NK-92 (cell line): ENCODE data around the gene TAS2R38.
"Not testable (repeated sequence)": the region's sequence is repeated elsewhere in the genome, so short reads cannot be mapped to it uniquely, and the experiment has no call there.

Experiments
- DNase-seq: peaks from one replicate; lab custom pipeline; 2025; ENCODE audit not compliant: unreplicated experiment; lab: John Stamatoyannopoulos, UW

Gene TAS2R38

DNA sequence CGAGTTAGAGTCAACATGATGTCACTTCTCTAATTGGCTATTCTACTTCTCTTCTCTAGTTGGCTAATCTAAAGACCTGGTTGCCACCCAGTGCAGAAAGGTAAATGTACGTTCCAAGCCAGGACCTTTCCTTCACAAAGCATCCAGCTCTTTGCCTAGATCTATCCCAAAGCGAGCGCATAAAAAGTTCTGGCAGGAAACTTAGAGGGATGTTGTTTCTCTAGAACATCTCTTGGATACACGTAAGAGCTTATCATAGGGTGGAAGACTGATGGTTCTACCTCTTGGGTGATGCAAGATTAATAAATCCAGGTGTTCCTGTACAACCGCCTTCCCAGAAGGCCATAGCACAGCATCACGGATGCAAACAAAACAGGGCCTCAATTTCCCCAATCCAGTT, at the start of gene TAS2R38:
Gene TAS2R38, minus strand, starts transcription at position 101 of the 400 bp plus-strand sequence. Its CDS starts 84 bp downstream, at position 17.
- no peak for DNase-seq

DNA sequence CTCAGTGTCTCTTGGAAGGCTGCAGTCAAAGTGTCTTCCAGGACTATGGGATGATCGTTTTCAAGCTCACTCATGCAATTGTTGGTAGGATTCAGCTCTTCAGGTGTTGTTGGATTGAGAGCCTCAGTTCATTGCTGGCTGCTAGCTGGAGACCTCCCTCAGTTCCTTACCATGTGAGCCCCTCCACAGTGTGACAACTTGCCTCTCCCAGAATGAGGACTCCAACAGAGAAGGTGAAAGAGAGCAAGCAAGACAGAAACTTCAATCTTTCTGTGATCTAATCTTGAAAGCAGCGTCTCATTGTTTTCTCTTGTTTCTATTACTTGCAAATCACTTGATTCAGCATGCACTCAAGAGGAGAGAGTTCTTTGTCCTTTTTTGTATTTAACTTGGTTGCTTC, 44.6 kb upstream of the TAS2R38 start:
- no peak for DNase-seq

DNA sequence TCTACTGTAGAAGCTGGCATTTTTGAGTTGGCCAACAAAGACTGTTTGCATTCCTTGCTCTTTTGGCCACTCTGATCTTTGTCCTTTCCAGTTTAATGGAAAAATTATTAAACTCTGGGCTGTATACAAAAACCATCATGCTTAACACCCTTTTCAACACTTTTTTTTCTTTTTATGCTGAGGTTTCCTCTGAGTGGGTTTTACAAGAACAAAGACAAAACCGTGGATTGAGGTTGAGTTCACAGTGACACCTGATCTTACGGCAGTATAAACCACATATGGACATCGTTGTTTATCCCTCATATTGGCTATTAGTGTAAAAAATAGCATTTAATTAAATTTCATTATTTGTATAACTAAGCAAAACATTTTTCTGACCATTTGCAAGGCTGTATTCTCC, 43.9 kb upstream of the TAS2R38 start:
- no peak for DNase-seq

DNA sequence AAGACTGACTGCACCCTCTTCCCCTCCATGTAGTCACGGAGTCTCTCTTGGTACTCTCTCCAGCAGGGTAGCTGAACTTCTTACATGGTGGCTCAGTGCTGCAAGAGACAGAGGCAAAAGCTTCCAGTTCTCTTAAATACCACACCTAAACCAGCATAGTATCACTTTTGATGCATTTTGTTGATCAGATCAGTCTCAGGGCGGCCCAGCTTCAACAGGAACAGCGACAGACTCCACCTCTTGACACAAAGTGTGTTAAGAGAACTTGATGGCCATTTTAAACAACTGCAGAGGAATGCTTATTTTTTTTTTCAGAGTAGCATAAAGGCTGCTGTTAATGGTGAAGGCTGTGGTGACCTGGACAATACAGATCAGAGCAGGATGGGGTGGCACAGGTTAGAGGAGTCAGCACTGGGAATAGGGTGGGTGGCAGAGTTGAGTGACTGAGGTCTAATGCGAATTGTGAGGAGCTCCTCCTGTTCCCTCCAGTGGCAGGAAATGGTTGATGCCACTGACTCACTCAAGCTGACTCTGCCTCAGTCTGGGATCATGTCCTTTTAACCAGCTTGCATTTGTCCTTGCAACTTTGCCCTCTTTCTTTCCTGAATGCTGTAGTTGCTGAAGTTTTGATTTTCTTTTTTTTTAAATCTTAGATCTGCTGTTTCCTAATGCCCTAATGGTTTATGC, 39.4 kb upstream of the TAS2R38 start:
- DNase-seq = no peak

DNA sequence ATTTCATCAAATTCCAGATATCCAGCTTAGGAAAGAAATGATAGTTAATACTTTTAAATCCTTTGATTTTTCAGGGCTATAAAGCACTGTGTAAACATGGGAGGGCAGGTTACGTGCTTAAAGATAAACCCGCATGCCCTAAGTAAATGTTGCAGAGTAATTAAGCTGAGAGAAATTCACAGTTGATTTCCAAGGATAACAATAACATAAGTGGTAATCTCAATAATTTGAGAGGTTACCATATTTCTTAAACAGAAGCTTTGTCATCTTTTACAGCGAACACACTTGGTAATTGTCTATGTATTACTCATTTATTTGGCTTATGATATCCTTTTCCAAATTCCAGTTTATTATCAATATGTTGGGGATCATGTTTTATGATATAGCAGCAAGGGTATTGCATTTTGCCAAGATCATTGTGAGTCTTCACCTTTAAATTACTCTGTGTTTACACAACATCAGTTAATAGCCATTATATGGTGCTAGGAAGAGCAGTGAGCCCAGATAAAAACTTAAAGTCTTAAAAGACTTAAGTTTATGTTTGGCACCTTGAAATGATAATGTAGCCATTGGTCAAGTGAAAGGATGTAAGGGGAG, 37.5 kb upstream of the TAS2R38 start:
- no peak for DNase-seq

DNA sequence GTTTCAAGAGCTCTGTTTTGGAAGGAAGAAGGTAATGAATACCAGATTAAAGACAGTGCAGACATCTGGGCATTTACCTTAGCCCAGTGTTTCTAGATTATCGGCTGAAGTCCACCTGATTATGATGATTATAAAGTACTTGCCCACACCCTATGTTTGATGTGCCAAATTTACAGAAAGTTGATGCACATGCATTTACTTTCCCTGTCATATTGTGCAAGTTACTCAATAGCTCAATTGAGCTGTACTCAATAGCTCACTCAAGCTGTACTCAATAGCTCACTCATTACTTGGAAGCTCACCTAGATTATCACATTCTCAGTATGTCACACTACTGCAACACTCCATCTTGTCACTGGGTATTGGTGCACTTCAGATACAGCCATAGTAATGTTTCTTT, 35.6 kb upstream of the TAS2R38 start:
- no peak for DNase-seq

DNA sequence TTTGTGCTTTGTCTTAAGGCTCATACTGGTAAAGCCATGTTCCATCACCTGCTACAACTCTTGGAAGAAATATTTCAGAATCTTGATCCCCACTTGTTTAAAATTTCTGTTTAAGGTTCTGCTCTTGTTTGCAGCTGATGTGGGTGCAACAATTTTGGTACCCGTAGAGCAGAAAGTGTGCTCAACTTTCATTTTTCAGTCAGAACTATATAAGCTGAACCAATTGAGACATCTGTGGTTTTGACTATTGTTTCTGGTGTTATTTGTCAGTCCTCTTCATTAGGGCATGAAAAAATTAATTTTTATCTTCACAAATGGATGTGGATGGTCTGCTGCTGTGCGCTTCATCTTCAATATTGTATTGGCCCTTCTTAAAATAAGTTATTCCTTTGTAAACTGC, 33.0 kb upstream of the TAS2R38 start:
- no peak for DNase-seq

DNA sequence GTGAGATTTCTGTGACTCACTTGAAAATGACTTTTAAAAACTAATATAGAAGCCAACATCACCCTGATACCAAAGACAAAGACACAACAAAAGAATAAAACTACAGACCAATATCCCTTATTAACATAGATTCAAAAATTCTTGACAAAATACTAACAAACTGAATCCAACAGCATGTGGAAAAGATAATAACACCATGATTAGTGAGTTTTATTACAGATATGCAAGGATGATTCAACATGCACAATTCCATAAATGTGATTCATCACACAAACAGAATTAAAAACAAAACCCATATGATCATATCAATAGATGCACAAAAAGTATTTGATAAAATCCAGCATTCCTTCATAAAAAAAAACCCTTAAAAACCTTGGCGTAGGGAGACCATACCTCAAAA, 28.6 kb upstream of the TAS2R38 start:
- no peak for DNase-seq

DNA sequence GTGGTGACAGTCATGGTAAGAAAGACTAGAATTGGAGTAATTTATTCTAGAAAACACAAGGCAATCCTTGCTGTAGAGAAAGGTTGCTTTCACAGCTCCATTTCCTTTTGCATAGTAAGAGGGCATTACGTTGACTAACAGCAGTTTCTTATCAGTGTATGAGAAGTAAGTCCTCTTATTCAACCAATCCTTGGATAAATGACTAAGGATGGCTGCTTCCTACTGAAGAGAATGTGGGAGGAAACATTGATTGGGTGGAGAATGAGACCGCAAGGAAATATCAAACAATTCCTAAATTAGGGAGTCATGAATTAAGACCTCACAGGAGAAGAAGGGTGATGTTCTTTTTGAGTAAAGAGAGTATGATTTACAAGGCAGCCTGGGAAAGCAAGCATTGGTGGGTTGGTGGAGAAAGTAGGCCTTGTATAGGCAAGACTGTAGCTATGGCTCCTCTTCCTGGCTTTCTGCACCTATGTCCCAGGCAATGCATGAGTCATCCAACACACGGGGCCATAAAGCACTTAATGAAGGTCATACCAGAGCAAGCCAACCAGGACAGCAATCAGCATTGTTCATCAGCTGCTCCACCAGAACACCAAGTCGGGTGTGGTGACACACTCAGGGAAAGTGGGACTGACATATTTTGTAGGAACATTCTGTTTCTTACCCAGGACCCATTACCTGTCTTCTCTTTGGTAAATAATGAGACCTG, 27.7 kb upstream of the TAS2R38 start:
- no peak for DNase-seq

DNA sequence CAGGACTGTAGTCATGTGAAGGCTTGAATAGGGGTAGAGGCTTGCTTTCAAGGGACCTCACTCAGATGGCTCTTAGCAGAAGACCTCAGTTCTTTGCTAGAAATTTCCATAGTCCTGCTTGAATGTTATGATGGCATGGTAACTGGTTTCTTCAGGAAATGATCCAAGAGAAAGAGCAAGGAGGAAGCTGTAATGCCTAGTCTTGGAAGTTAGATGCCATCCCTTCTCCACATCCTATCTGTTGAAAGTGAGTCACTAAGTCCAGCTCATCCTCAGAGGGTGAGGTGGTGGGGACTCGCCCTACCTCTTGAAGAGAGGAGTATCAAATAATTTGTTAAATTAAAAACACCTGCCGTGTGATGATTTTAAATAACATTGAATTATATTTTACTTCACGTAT, 26.7 kb upstream of the TAS2R38 start:
- DNase-seq = no peak

DNA sequence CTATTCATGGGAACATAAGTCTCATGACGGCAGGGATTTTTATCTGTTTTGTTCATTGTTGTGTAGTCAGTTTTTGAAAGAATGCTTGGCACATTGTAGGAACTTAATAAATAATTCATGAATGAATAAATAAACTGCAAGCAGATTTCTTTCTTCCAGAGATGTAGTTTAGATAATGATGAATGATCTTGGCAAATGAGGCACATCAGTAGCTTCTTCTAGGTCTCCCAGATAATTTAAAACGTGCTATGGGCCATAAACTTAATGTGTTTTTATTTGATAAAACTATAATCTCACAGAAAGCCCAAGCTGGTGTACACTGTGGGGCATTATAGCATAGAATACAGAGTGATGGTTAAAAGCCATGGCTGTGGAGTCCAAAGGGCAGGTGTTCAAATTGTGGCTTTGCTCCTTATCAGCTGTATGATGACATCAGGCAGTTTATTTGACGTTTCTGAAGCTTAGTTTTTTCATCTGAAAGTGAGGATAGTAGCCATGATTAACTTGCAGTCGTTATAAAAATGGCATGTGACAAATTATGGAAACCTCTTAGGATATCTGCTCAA, 25.6 kb upstream of the TAS2R38 start:
- no peak for DNase-seq

DNA sequence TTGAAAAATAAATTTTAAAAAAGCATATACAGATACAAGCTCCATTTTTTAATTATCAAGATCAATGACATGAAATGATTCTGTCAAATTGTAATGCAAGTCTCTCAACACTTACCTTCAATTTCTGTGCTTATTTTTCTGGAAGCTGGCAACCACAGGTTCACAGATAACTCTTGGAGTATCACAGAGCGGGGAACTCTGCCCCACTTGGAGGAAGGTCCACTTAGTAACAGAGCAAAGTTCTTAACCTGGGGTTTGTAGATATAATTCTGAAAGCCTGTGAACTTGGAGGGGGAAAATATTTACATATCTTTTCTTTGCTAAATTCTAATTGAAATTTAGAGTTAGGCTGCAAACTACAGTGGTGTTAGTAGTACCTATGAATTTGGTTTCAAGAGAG, 19.8 kb upstream of the TAS2R38 start:
- DNase-seq = no peak

DNA sequence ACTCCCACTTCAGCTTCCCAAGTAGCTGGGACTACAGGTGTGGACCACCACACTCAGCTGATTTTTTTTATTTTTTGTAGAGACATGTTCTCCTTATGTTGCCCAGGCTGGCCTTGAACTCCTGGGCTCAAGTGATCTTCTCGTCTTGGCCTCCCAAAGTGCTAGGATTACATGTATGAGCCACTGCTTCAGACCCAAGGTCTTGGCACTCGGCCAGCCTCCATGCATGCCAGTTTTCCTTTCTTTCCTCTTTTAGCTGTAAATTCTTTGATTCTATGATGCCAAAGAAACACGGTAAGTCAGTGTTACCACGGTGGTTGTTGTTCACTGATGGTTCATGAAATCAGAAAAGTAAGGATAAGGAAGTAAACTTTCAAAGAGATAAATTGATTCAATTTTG, 19.1 kb upstream of the TAS2R38 start:
- DNase-seq = no peak

DNA sequence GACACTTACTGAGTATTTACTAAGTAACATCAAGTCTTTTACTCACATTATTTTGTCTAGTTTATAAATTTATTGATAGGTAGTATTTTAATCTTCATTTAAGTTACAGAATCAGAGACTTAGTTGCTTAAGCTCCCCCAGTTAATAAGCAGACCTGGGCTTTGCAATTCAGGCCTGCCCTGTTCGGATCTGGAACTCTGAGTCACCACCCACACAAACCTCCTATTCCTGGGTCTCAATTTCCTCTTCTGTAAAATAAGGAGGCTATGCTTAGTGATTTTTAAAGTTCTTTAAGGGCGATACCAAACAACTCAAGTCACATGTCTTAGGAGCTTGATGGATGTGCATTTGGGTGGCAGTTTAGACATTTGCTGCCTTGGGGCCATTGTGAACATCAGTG, 18.6 kb upstream of the TAS2R38 start:
- DNase-seq = no peak

DNA sequence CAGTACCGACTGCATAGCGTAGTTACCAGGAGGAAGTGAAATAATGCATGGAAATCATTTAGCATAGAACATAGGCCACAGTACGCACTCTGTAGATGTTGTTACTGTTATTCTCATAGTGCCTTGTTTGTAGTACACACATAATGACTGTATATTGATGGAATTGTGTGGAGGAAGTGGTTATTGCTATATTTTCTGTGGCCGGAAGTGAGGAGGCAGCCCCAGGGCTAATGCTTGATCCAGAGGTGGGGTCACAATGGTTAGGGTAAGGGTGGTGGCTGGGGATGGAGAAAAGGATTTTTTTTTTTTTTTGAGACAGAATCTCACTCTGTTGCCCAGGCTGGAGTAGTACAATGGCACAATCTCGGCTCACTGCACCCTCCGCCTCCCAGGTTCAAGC, 17.6 kb upstream of the TAS2R38 start:
- no peak for DNase-seq

DNA sequence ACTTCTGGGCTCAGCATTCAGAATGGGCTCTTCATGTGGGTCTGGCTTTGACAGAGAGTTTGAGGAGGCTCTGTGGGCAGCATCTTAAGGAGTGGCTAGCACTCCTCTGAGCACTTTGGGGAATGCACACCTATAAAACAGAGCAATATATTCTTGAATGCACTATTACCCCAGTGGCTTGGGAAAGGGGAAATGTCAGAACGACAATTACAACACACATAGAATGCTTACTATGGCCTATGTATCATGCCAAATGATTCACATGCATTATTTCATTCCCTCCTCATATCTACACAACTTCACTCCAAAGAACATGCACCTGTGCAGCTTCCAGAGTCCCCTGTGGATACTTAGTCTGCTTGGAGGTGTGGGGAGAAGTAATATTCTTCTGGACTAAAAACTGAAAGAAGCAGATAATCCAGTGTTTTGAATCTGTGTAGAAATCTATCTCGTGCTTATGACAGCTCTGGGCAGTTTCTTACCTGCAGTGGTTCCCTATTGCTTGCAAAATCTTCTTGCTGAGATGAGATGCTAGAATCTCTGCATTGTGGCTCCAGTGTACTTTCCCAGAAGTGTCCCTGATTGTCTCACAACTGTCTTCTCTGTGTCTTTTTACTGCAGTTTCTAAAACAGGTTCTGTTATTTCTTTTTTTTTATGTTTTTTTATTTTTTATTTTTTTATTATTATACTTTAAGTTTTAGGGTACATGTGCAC, 16.6 kb upstream of the TAS2R38 start:
- DNase-seq = no peak

DNA sequence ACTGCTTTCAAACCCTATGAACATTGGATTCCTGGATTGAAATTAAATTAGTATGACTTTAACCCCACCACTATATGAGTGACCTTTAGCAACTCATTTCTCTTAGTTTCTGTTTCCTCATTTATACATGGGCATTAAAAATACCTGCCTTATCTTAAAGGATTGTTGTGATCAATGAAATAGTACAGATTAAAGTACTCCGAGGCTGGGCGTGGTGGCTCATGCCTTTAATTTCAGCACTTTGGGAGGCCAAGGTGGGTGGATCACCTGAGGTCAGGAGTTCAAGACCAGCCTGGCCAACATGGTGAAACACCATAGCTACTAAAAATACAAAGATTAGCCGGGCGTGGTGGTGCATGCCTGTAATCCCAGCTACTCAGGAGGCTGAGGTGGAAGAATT, 14.2 kb upstream of the TAS2R38 start:
- DNase-seq = not testable (repeated sequence)

DNA sequence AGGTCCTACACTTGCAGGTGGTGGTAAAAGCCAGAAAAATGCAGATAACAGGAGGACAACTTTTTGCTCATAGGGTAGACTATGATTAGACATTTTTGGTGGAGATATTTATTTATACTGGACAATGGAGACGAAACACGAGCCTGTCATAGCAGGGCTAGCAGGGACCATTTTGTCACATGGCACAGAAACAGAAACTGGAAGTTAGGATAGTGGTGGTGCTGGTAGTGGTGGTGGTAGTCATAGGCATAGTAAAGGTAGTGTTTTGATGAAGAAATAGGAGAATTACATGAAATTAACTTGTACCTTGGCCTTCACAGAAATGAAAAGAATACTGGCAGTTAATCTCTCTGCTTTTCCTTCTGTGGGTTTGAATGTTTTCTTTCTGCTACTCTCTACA, 13.3 kb upstream of the TAS2R38 start:
- DNase-seq = no peak

DNA sequence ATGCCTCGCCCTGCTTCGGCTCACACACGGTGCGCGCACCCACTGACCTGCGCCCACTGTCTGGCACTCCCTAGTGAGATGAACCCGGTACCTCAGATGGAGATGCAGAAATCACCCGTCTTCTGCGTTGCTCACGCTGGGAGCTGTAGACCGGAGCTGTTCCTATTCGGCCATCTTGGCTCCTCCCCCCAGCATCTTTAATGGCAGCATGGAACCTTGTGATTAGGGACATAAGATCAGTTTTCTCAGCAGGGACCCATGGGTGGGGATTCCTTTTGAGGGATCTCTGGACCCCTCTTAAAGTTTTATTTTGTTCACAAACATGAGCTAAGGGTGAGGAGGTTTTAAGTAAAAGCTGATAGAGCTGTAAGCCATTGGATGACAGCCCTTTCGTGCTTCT, 12.4 kb upstream of the TAS2R38 start:
- DNase-seq = not testable (repeated sequence)

DNA sequence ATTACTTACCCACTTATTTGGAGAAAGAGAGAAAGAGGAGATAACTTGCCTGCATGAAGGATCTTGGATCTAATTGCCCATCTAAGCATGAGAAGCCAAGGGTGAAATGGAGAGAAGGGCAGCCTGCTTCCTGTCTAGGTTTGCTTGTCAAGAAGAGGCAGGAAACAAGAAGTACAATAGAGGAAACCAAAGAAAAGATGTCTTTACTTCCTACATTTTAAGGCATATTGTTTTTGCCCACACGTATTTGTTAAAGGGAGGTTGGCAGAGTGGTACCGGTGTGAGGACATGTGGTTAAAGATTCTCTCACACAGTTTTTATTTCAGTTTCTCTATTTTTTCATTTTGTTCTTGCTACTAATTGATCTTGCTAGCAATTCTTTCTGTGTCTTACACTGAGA, 6.0 kb upstream of the TAS2R38 start:
- DNase-seq = no peak

DNA sequence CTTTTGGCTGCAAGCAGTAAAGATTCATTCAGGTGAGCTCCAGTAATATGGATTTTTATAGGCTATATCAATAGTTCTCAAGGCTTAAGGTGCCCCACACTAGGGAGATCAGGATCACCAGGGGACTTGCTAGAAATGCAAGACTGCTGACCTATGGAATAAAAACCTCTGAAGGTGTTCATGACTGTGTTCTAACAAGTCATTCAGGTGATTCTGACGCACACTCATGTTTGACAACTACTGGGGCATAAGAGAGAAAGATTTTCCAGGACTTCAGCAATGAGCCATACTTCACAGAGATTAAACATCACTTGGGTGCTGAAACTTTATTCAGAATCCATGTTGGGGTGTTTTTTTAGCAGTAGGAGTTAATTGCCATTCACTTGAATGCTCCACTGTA, 4.8 kb upstream of the TAS2R38 start:
- DNase-seq = no peak
